Measurements from ENCODE around the gene ITGBL1. TPM values are rescaled to one million over a fixed set of nuclear protein-coding genes. Genes with fewer than 3 reads are reported as not detected.

ITGBL1 gene
- total and polyA plus RNA-seq, 2 donors (not counting 1 experiment from before 2014, with no cell fraction given), result not detected

DNA sequence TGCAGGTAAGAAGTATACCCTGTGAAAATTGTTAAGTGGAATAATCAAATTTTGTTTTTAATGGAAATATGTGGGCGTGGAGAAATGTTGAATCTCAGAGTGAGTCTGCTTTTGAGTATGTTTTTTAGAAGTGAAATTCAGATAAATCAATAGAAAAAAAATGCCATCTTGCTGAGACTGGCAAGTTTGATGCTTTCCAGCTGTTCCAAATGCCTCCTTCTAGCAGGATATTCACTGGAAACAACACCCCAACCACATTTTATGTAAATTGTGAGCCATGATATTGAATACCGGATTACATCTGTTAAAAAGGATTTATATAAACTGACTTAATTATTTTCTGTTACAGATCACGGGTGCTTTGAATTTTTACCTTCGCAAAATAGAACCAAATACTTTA lies 115.4 kb downstream of the ITGBL1 start:
- WGBS (ENCODE audit: insufficient coverage), result no CpG with 5 or more reads among the region's 4 CpGs
- Histone ChIP-seq H3K36me3 (replicated peaks in 1 of 2; ENCODE audit: control extremely low read depth in 1 of 2, control insufficient read depth in 1 of 2, extremely low read depth in 1 of 2, insufficient read depth in 2 of 2, low read length in 1 of 2) (no peaks in the 10 kb centered on the region), H3K9ac (ENCODE audit: low read length) (no peak overlapping the region), H3K27ac (ENCODE audit: low read length in 2 of 2) (no peak overlapping the region), H3K4me2 (replicated peaks; ENCODE audit: low read depth, low read length, poor library complexity, severe bottlenecking) (no peak overlapping the region), H3K79me2 (ENCODE audit: control insufficient read depth, insufficient read depth, low read length) (no peaks in the 10 kb centered on the region), H2AFZ (ENCODE audit: insufficient read depth, low read depth, low read length, poor library complexity, severe bottlenecking) (no peak overlapping the region), H3K9me3 (ENCODE audit: control extremely low read depth in 1 of 3, control insufficient read depth in 2 of 3, insufficient read depth in 1 of 3, low read length in 2 of 3) (no peaks in the 10 kb centered on the region), H3K4me1 (ENCODE audit: control insufficient read depth in 2 of 2, insufficient read depth in 2 of 2, low read length in 2 of 2) (no peaks in the 10 kb centered on the region), H3K27me3 (replicated peaks in 1 of 4; ENCODE audit: control extremely low read depth in 1 of 4, control insufficient read depth in 3 of 4, insufficient read depth in 4 of 4, low read length in 3 of 4) (no peaks in the 10 kb centered on the region), H3K4me3 (ENCODE audit: control extremely low read depth in 1 of 5, extremely low read depth in 1 of 5, insufficient read depth in 1 of 5, low read depth in 2 of 5, low read length in 4 of 5) (no peak overlapping the region), H4K20me1 (ENCODE audit: control insufficient read depth, insufficient read depth, low read length, poor library complexity, severe bottlenecking) (no peaks in the 10 kb centered on the region)
- no peak overlapping the region for H3K27ac Mint-ChIP-seq
- intact Hi-C loops (cut with micrococcal nuclease), result no loop called here
- CTCF ChIA-PET, result no interaction called here
- no peak overlapping the region for H3K4me3 Mint-ChIP-seq
- DNase-seq (no peak), ATAC-seq (ENCODE audit: low read depth) (no peak)
- H3K4me1 Mint-ChIP-seq, result no peaks in the 10 kb centered on the region
- no peaks in the 10 kb centered on the region for H3K9me3 Mint-ChIP-seq (ENCODE audit: insufficient read depth)
- H3K27me3 Mint-ChIP-seq, result no peaks in the 10 kb centered on the region
- TF ChIP-seq EZH2 (IDR thresholded peaks at IDR 0.05; ENCODE audit: borderline replicate concordance, insufficient read depth, low read depth, low read length, poor library complexity, severe bottlenecking), result no peak
- TF ChIP-seq, protein P1, sequence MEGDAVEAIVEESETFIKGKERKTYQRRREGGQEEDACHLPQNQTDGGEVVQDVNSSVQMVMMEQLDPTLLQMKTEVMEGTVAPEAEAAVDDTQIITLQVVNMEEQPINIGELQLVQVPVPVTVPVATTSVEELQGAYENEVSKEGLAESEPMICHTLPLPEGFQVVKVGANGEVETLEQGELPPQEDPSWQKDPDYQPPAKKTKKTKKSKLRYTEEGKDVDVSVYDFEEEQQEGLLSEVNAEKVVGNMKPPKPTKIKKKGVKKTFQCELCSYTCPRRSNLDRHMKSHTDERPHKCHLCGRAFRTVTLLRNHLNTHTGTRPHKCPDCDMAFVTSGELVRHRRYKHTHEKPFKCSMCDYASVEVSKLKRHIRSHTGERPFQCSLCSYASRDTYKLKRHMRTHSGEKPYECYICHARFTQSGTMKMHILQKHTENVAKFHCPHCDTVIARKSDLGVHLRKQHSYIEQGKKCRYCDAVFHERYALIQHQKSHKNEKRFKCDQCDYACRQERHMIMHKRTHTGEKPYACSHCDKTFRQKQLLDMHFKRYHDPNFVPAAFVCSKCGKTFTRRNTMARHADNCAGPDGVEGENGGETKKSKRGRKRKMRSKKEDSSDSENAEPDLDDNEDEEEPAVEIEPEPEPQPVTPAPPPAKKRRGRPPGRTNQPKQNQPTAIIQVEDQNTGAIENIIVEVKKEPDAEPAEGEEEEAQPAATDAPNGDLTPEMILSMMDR (IDR thresholded peaks at IDR 0.05), result no peak
- POLR2A ChIA-PET, result no interaction called here

DNA sequence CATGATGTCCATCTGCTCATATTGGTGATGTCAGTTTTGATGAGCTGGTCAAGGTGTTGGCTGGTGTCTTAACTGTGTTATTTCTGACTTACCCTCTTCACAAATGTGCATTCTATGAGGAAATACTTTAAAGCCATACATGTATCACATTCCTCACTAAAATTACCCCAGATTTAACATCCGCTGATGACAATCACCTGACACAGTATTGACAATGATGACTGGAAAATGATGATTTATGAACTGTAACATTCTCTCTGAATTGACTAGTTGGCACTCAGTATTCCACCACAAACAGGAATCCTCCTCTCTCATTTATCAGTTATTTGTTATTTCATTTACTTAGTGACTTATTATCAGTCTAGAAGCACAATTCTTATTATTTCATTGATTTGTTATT lies 117.3 kb downstream of the ITGBL1 start:
- Histone ChIP-seq H3K9me3 (ENCODE audit: control extremely low read depth in 1 of 3, control insufficient read depth in 2 of 3, insufficient read depth in 1 of 3, low read length in 2 of 3) (no peaks in the 10 kb centered on the region), H3K36me3 (replicated peaks in 1 of 2; ENCODE audit: control extremely low read depth in 1 of 2, control insufficient read depth in 1 of 2, extremely low read depth in 1 of 2, insufficient read depth in 2 of 2, low read length in 1 of 2) (no peaks in the 10 kb centered on the region), H3K27ac (ENCODE audit: low read length in 2 of 2) (no peak overlapping the region), H3K4me1 (ENCODE audit: control insufficient read depth in 2 of 2, insufficient read depth in 2 of 2, low read length in 2 of 2) (no peaks in the 10 kb centered on the region), H3K4me3 (ENCODE audit: control extremely low read depth in 1 of 5, extremely low read depth in 1 of 5, insufficient read depth in 1 of 5, low read depth in 2 of 5, low read length in 4 of 5) (no peak overlapping the region), H2AFZ (ENCODE audit: insufficient read depth, low read depth, low read length, poor library complexity, severe bottlenecking) (no peak overlapping the region), H3K9ac (ENCODE audit: low read length) (no peak overlapping the region), H3K79me2 (ENCODE audit: control insufficient read depth, insufficient read depth, low read length) (no peaks in the 10 kb centered on the region), H4K20me1 (ENCODE audit: control insufficient read depth, insufficient read depth, low read length, poor library complexity, severe bottlenecking) (no peaks in the 10 kb centered on the region), H3K27me3 (replicated peaks in 1 of 4; ENCODE audit: control extremely low read depth in 1 of 4, control insufficient read depth in 3 of 4, insufficient read depth in 4 of 4, low read length in 3 of 4) (no peaks in the 10 kb centered on the region), H3K4me2 (replicated peaks; ENCODE audit: low read depth, low read length, poor library complexity, severe bottlenecking) (no peak overlapping the region)
- H3K27me3 Mint-ChIP-seq, result no peaks in the 10 kb centered on the region
- no peak overlapping the region for H3K27ac Mint-ChIP-seq
- no peak overlapping the region for H3K4me3 Mint-ChIP-seq
- ATAC-seq (ENCODE audit: low read depth) (no peak), DNase-seq (no peak)
- no CpG with 5 or more reads among the region's 1 CpG for WGBS (ENCODE audit: insufficient coverage)
- no peaks in the 10 kb centered on the region for H3K9me3 Mint-ChIP-seq (ENCODE audit: insufficient read depth)
- POLR2A ChIA-PET, result no interaction called here
- no peaks in the 10 kb centered on the region for H3K4me1 Mint-ChIP-seq
- intact Hi-C loops (cut with micrococcal nuclease), result no loop called here
- CTCF ChIA-PET, result no interaction called here
- TF ChIP-seq, protein P1 (IDR thresholded peaks at IDR 0.05), result no peak
- no peak for TF ChIP-seq EZH2 (IDR thresholded peaks at IDR 0.05; ENCODE audit: borderline replicate concordance, insufficient read depth, low read depth, low read length, poor library complexity, severe bottlenecking)

Data from B cell (primary cell).